ENCODE measurements around the gene MAST4.

The MAST4 gene

GRCh38 chr5:66702426-66702825, 106.2 kb downstream of the MAST4 start:
- DNase-seq: peak; percentile 77

GRCh38 chr5:66704790-66705425, 108.7 kb downstream of the MAST4 start:
- DNase-seq: peak; percentile 67

- no peak for DNase-seq
Measured at GRCh38 chr5:66708368-66708767, 112.2 kb downstream of the MAST4 start.

- DNase-seq: no peak
Measured at GRCh38 chr5:66710557-66711088, 114.4 kb downstream of the MAST4 start.

GRCh38 chr5:66713998-66714397, 117.8 kb downstream of the MAST4 start:
- DNase-seq: no peak

GRCh38 chr5:66717455-66718373, 121.5 kb downstream of the MAST4 start:
- DNase-seq: peak; percentile 29

GRCh38 chr5:66718374-66719002, 122.3 kb downstream of the MAST4 start:
- DNase-seq: peak; percentile 88

GRCh38 chr5:66720780-66721179, 124.6 kb downstream of the MAST4 start:
- no peak for DNase-seq

- DNase-seq: no peak
Measured at GRCh38 chr5:66722686-66723085, 126.5 kb downstream of the MAST4 start.

- DNase-seq: peak; percentile 39
Measured at GRCh38 chr5:66724349-66725139, 128.4 kb downstream of the MAST4 start.

GRCh38 chr5:66727630-66728029, 131.4 kb downstream of the MAST4 start:
- no peak for DNase-seq

GRCh38 chr5:66728049-66728448, 131.9 kb downstream of the MAST4 start:
- no peak for DNase-seq

GRCh38 chr5:66737096-66737495, 140.9 kb downstream of the MAST4 start:
- no peak for DNase-seq

GRCh38 chr5:66738136-66738535, 141.9 kb downstream of the MAST4 start:
- no peak for DNase-seq

- no peak for DNase-seq
Measured at GRCh38 chr5:66739021-66739420, 142.8 kb downstream of the MAST4 start.

GRCh38 chr5:66739951-66740350, 143.8 kb downstream of the MAST4 start:
- DNase-seq: no peak

GRCh38 chr5:66741394-66741793, 145.2 kb downstream of the MAST4 start:
- no peak for DNase-seq

GRCh38 chr5:66742083-66742895, 146.1 kb downstream of the MAST4 start:
- DNase-seq: peak; percentile 61

GRCh38 chr5:66742896-66743247, 146.7 kb downstream of the MAST4 start:
- DNase-seq: peak; percentile 21

- no peak for DNase-seq
Measured at GRCh38 chr5:66743344-66743743, 147.2 kb downstream of the MAST4 start.

GRCh38 chr5:66744040-66744439, 147.8 kb downstream of the MAST4 start:
- peak; percentile 94 for DNase-seq

GRCh38 chr5:66745297-66745696, 149.1 kb downstream of the MAST4 start:
- no peak for DNase-seq
